Muscle layer of colon (tissue), 2 donors: Measurements from ENCODE around the gene LAMA4.
A peak's percentile ranks its signal among the peaks of the same experiment; 100 is the strongest.

Experiments
- H3K27ac ChIP-seq: one replicate; pipeline ENCODE4 v1.7.0; 2013; ENCODE audit warnings: low read depth, mild to moderate bottlenecking, low read length, moderate library complexity
- H3K27me3 ChIP-seq, 2 donors: one replicate each; pipeline ENCODE4 v1.7.0; 2013; ENCODE audit warnings: low read length in 2 of 2, mild to moderate bottlenecking in 2 of 2; ENCODE audit not compliant: insufficient read depth in 2 of 2, control insufficient read depth in 1 of 2
- H3K36me3 ChIP-seq: one replicate; pipeline ENCODE4 v1.7.0; 2013; ENCODE audit warnings: mild to moderate bottlenecking, low read length; ENCODE audit not compliant: insufficient read depth
- H3K4me1 ChIP-seq: one replicate; pipeline ENCODE4 v1.7.0; 2013; ENCODE audit warnings: mild to moderate bottlenecking, low read length; ENCODE audit not compliant: insufficient read depth
- H3K4me3 ChIP-seq, 2 donors: one replicate each; pipeline ENCODE4 v1.7.0; 2013; ENCODE audit warnings: low read length in 2 of 2, low read depth in 1 of 2, mild to moderate bottlenecking in 1 of 2, moderate library complexity in 1 of 2
- H3K9ac ChIP-seq: one replicate; pipeline ENCODE4 v1.7.0; 2013; ENCODE audit warnings: low read length
- H3K9me3 ChIP-seq: one replicate; pipeline ENCODE4 v1.7.0; 2013; ENCODE audit warnings: mild to moderate bottlenecking, low read length
- donor health status: abdominal sarcoma.
- donor health status: Adenocarcinoma of cecum.

Gene LAMA4

GRCh38 chr6:112252571-112253497, 1.5 kb downstream of the LAMA4 start:
- Histone ChIP-seq H3K36me3 (peaks cover 7% of the 10 kb centered on the region), H3K9me3 (no peaks in the 10 kb centered on the region), H3K9ac (peak overlapping the region; percentile 68), H3K27ac (peak overlapping the region; percentile 97), H3K4me1 (peaks cover 43% of the 10 kb centered on the region), H3K27me3 (no peaks in the 10 kb centered on the region), H3K4me3 (peak overlapping the region; percentile 87 to 92)

- Histone ChIP-seq H3K9ac (peak overlapping the region; percentile 50), H3K27ac (peak overlapping the region; percentile 40), H3K36me3 (peaks cover 7% of the 10 kb centered on the region), H3K4me1 (peaks cover 58% of the 10 kb centered on the region), H3K4me3 (peak overlapping the region in 1 of 2 donors; percentile 92), H3K9me3 (no peaks in the 10 kb centered on the region), H3K27me3 (no peaks in the 10 kb centered on the region)
These were observed 3.0 kb downstream of the LAMA4 start for GRCh38 chr6:112251171-112251875.

GRCh38 chr6:112249489-112249888, 4.9 kb downstream of the LAMA4 start:
- no peaks in the 10 kb centered on the region for H3K9me3 ChIP-seq
- peak overlapping the region in 1 of 2 donors; percentile 22 for H3K4me3 ChIP-seq
- H3K9ac ChIP-seq, result no peak overlapping the region
- H3K27ac ChIP-seq, result peak overlapping the region; percentile 27
- H3K36me3 ChIP-seq, result peaks cover 15% of the 10 kb centered on the region
- no peaks in the 10 kb centered on the region for H3K27me3 ChIP-seq
- H3K4me1 ChIP-seq, result peaks cover 64% of the 10 kb centered on the region

GRCh38 chr6:112247275-112247674, 7.1 kb downstream of the LAMA4 start:
- Histone ChIP-seq H3K27ac (peak overlapping the region; percentile 22), H3K9ac (no peak overlapping the region)

GRCh38 chr6:112245511-112246203, 8.7 kb downstream of the LAMA4 start:
- Histone ChIP-seq H3K9ac (no peak overlapping the region), H3K4me1 (peaks cover 89% of the 10 kb centered on the region), H3K36me3 (peaks cover 9% of the 10 kb centered on the region), H3K9me3 (no peaks in the 10 kb centered on the region), H3K27ac (peak overlapping the region; percentile 70), H3K4me3 (peak overlapping the region in 1 of 2 donors; percentile 28), H3K27me3 (no peaks in the 10 kb centered on the region)

More at GRCh38 chr6:112247275-112247674, 7.1 kb downstream of the LAMA4 start:
- Histone ChIP-seq H3K36me3 (peaks cover 15% of the 10 kb centered on the region), H3K4me3 (peak overlapping the region in 1 of 2 donors; percentile 26), H3K4me1 (peaks cover 83% of the 10 kb centered on the region), H3K9me3 (no peaks in the 10 kb centered on the region), H3K27me3 (no peaks in the 10 kb centered on the region)

- Histone ChIP-seq H3K4me3 (peak overlapping the region in 1 of 2 donors; percentile 28), H3K27ac (peak overlapping the region; percentile 70), H3K9ac (no peak overlapping the region), H3K36me3 (peaks cover 8% of the 10 kb centered on the region), H3K9me3 (no peaks in the 10 kb centered on the region), H3K4me1 (peaks cover 80% of the 10 kb centered on the region), H3K27me3 (no peaks in the 10 kb centered on the region)
These were observed 10.2 kb downstream of the LAMA4 start for GRCh38 chr6:112243861-112244827.

- no peaks in the 10 kb centered on the region for H3K9me3 ChIP-seq
- H3K4me1 ChIP-seq, result peaks cover 73% of the 10 kb centered on the region
- H3K4me3 ChIP-seq, result no peak overlapping the region
- no peak overlapping the region for H3K27ac ChIP-seq
- peaks cover 15% of the 10 kb centered on the region for H3K36me3 ChIP-seq
- H3K9ac ChIP-seq, result no peak overlapping the region
- no peaks in the 10 kb centered on the region for H3K27me3 ChIP-seq
These were observed 12.4 kb downstream of the LAMA4 start for GRCh38 chr6:112241820-112242429.

- no peak overlapping the region for H3K4me3 ChIP-seq
- H3K27ac ChIP-seq, result peak overlapping the region; percentile 16
- H3K36me3 ChIP-seq, result peaks cover 7% of the 10 kb centered on the region
- H3K9me3 ChIP-seq, result no peaks in the 10 kb centered on the region
- H3K9ac ChIP-seq, result no peak overlapping the region
- peaks cover 74% of the 10 kb centered on the region for H3K4me1 ChIP-seq
- H3K27me3 ChIP-seq, result no peaks in the 10 kb centered on the region
These were observed 16.8 kb downstream of the LAMA4 start for GRCh38 chr6:112237595-112237994.

- Histone ChIP-seq H3K9ac (no peak overlapping the region), H3K27ac (peak overlapping the region; percentile 16), H3K4me1 (peaks cover 72% of the 10 kb centered on the region), H3K4me3 (no peak overlapping the region), H3K9me3 (no peaks in the 10 kb centered on the region), H3K27me3 (no peaks in the 10 kb centered on the region), H3K36me3 (peaks cover 7% of the 10 kb centered on the region)
These were observed 17.3 kb downstream of the LAMA4 start for GRCh38 chr6:112237066-112237465.

GRCh38 chr6:112235956-112236355, 18.4 kb downstream of the LAMA4 start:
- Histone ChIP-seq H3K4me1 (peaks cover 71% of the 10 kb centered on the region), H3K36me3 (peaks cover 7% of the 10 kb centered on the region), H3K27ac (peak overlapping the region; percentile 16), H3K9ac (no peak overlapping the region), H3K4me3 (no peak overlapping the region), H3K27me3 (no peaks in the 10 kb centered on the region), H3K9me3 (no peaks in the 10 kb centered on the region)
